Stimulated activated CD4-positive, alpha-beta T cell treated with anti-CD3 and anti-CD28 coated beads, Interleukin-2, amount 100 ng/mL, for 4 hours (primary cell): ENCODE results near the gene IMPA2.
"Not testable (repeated sequence)": the region's sequence is repeated elsewhere in the genome, so short reads cannot be mapped to it uniquely, and the experiment has no call there.

Experiments used
- DNase-seq: peaks from one replicate; pipeline ENCODE4 v3.0.0-alpha.2; 2020; ENCODE audit warnings: low read depth

The IMPA2 gene

GRCh38 chr18:12076424-12077140 lies 95.3 kb downstream of the IMPA2 start:
- no peak for DNase-seq

GRCh38 chr18:12077994-12078393 lies 96.7 kb downstream of the IMPA2 start:
- DNase-seq = not testable (repeated sequence)

- DNase-seq = no peak
Observed at GRCh38 chr18:12079491-12080237, 98.4 kb downstream of the IMPA2 start.
